Epithelial cell of proximal tubule (primary cell): Measurements from ENCODE around the gene ANKRD44. TPM values are rescaled to one million over a fixed set of nuclear protein-coding genes. Genes with fewer than 3 reads are reported as not detected.

Experiments used
- DNase-seq: peaks from one replicate; pipeline ENCODE4 v3.0.0-alpha.2; 2011; ENCODE audit warnings: low read depth
- H3K4me3 ChIP-seq: 2 replicates; pipeline ENCODE4 v1.5.1; 2011; ENCODE audit warnings: low read depth, mild to moderate bottlenecking, low read length
- total RNA-seq: library from RNA; depleted of rRNA; stranded (reverse); fragments of >200 nt; gene quantifications from 2 replicates; pipeline ENCODE4 v1.2.3, GENCODE V29; 2015
- TF ChIP-seq, protein P1 (sequence below): conservative IDR thresholded peaks from 2 replicates; pipeline ENCODE4 v1.5.1; 2012; ENCODE audit warnings: low read depth, mild to moderate bottlenecking, low read length

Gene ANKRD44
- total RNA-seq, 1 donor from 2014 or later = 1.7 TPM

DNA sequence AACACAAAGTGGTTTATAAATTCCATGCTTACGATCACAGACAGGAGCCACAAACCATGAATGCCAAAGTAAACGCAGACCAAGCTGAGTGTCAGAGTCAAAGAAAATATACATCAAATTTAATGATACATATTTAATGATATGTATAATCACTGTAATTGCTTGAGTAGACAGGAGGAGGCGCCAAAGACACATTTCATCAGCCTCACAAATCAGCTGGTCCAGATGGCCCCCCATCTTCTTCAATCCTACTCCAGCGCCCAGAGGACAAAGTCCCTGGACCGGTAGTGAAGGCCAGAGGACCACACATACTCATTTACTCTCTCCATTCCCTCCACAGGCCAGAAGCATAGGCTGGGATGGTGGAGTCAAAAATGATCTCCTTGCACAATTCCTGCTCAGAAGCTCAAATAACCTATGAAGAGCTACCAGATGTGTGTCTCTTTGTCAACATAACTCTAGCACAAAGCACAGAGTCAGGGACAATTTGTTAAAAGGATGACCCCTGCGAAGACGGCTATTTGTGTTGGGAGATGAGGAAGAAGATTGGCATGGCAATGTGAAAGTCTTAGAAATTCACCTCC lies 234.7 kb downstream of the ANKRD44 start:
- H3K4me3 ChIP-seq = no peak overlapping the region
- TF ChIP-seq, protein P1, sequence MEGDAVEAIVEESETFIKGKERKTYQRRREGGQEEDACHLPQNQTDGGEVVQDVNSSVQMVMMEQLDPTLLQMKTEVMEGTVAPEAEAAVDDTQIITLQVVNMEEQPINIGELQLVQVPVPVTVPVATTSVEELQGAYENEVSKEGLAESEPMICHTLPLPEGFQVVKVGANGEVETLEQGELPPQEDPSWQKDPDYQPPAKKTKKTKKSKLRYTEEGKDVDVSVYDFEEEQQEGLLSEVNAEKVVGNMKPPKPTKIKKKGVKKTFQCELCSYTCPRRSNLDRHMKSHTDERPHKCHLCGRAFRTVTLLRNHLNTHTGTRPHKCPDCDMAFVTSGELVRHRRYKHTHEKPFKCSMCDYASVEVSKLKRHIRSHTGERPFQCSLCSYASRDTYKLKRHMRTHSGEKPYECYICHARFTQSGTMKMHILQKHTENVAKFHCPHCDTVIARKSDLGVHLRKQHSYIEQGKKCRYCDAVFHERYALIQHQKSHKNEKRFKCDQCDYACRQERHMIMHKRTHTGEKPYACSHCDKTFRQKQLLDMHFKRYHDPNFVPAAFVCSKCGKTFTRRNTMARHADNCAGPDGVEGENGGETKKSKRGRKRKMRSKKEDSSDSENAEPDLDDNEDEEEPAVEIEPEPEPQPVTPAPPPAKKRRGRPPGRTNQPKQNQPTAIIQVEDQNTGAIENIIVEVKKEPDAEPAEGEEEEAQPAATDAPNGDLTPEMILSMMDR = peak; percentile 46
- DNase-seq = no peak

DNA sequence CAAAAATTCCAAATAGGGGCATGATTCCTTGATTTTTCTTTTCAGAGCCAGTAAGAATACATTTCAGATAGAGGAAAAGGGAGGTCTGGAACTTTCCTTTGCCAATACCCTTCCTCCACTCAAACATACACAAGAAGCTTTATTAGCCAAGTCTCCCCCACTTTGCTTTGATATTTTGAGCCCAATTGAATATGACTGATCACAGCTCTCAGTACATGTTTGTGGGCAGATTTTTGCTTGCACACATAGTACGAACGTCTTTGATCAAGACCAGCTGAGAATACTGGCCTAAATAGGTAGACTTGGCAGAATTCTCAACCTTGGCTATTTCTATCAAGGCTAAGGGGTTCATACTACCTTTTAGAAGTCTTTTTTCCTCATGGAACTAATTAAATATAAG lies 235.3 kb downstream of the ANKRD44 start:
- TF ChIP-seq, protein P1 = no peak
- DNase-seq = no peak

DNA sequence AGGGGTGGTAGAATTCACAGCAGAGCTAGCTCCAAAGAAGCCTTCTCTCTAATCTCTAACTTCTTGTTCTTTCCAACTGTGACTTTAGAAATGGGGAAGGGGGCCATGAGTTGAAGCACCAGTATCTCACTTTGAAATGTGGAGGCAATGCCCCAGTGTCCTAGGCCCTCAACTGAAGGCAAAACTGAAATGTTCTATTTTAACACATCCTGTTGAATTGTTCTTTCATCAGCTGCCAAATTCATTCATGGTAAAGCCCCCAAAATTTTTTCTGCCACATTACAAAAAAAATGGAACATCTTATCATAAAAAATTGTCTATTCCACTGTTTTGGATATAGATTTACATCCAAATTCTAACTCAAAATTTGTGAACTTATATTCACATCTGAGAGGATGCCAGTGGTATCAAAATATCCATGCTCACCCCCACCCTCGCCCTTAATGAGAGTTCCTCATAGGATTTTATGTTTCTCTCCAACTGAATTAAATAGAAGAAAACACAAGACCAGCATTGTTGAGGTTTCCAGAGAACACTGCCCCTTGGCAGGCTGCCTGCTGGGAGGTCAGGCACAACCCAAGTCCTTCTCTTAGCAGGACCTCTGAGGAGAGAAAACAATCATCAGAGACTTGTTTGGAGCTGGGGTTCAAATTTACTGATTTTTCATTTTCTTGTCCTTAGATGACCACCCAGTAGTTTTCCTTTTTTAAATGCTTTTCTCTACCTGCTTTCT lies 236.7 kb downstream of the ANKRD44 start:
- H3K4me3 ChIP-seq = no peak overlapping the region
- DNase-seq = no peak
- TF ChIP-seq, protein P1 = no peak

More for the DNA sequence above, 235.3 kb downstream of the ANKRD44 start:
- no peak overlapping the region for H3K4me3 ChIP-seq

DNA sequence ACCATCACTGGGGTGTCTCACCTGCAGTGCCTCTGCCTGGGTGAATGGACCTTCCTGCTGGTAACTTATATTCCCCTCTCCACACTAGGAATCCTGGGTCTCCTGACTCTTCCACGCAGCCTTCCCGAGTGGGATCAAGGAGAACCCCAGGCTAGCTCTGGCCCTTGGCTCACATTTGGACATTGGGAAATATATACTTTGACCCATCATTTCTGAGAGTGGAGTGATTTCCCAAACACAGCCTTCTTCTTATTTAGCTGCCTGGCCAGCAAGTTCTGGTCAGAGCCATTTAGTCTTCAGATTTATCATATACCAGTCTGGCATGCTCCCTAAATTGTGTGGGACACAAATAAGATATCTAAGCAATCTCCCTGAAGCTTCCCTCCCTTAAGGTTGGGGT lies 237.3 kb downstream of the ANKRD44 start:
- TF ChIP-seq, protein P1 = no peak
- no peak for DNase-seq
- no peak overlapping the region for H3K4me3 ChIP-seq

DNA sequence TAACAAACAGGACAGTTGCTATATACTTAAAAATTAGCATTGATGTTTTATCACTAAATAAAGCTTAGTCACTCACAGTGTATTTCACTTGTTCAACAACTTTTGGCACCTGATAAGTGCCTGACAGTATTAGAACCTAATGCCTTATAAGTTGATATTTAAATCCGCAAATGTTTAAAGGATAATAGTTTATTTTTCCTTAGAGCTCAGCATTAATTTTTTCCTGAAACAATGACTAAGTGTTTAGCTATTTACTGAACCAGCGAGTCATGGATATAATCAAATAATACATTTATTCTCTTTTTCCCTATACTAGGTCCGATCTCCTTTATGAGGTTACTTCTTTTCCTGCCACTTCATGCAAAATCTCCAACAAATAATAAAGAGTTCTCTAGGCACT lies 238.0 kb downstream of the ANKRD44 start:
- TF ChIP-seq, protein P1 = no peak
- DNase-seq = no peak
- no peak overlapping the region for H3K4me3 ChIP-seq

DNA sequence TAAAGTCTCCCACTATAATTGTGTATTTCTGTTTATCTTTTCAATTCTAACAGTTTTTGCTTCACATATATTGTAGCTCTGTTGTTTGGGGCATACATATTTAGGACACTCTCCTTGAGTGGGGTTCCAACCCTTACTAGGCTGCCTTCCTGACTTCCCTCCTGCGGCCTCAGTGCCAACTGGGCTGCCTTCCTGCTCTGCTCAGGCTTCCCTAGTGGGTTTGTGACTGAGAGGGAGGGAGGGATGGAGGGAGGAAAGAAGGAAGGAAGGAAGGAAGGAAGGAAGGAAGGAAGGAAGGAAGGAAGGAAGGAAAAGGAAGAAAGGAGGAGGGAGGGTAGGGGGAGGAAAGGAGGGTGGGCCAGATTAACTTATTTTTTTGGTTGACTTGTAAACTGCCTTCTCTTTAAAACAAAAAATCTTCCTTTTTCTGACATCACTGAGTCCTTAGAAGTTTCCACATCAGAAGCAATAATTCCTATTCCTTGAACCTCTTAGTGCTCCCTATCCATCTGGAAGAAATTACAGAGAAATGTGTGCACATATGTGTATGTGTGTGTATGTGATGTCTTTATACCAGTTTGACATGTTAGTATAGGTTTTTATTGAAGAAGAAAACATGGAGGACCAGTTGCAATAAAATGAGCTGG lies 238.7 kb downstream of the ANKRD44 start:
- TF ChIP-seq, protein P1 = no peak
- no peak for DNase-seq
- no peak overlapping the region for H3K4me3 ChIP-seq

DNA sequence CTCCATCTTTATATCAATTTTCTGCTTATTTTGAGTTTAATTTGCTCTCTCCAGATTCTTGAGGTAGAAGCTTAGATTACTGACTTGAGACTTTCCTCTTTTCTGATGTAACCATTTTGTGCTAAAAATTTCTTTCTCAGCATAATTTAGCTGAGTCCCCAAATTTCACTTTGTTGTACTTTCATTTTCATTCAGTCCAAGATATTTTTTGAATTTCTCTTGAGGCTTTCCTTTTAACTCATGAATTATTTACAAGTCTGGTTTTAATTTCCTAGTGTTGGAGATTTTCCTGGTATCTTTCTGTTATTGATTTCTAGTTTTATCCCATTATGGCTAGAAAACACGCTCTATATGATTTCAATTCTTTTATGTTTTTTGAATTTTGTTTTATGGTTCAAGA lies 239.4 kb downstream of the ANKRD44 start:
- no peak for DNase-seq
- H3K4me3 ChIP-seq = no peak overlapping the region
- TF ChIP-seq, protein P1 = no peak
